CD8-positive, alpha-beta memory T cell (primary cell): ENCODE results near the gene R3HDML. TPM values are rescaled to one million over a fixed set of nuclear protein-coding genes. Genes with fewer than 3 reads are reported as not detected.

Experiments used
- CTCF ChIA-PET: fragments of 350-600 bp; sonication (Branson Sonifier 250); formaldehyde crosslinking; loops from one replicate; lab custom pipeline; 2021; ENCODE audit warnings: antibody characterized with exemption; lab: Charles Lee
- POLR2A ChIA-PET: fragments of 350-600 bp; sonication (Branson Sonifier 250); formaldehyde crosslinking; loops from one replicate; lab custom pipeline; 2021; ENCODE audit warnings: antibody characterized with exemption; lab: Charles Lee
- DNase-seq, 5 donors: peaks; one replicate each; pipeline versions ENCODE4 v3.0.0 to v3.0.0-alpha.2; 2020 to 2022; ENCODE audit warnings: mixed read lengths in 1 of 5
- H3K27ac ChIP-seq: one replicate; pipeline ENCODE4 v1.7.0; 2013; ENCODE audit warnings: low read depth, mild to moderate bottlenecking, low read length, moderate library complexity
- H3K27me3 ChIP-seq: 2 replicates; pipeline ENCODE4 v1.7.0; 2013; ENCODE audit warnings: low read length, mild to moderate bottlenecking; ENCODE audit not compliant: insufficient read depth, poor library complexity, severe bottlenecking
- H3K36me3 ChIP-seq: 2 replicates; pipeline ENCODE4 v1.7.0; 2013; ENCODE audit warnings: mild to moderate bottlenecking, low read length, moderate library complexity; ENCODE audit not compliant: insufficient read depth
- H3K4me1 ChIP-seq: 2 replicates; pipeline ENCODE4 v1.7.0; 2013; ENCODE audit warnings: mild to moderate bottlenecking, low read length, moderate library complexity; ENCODE audit not compliant: insufficient read depth
- H3K4me3 ChIP-seq: 2 replicates; pipeline ENCODE4 v1.7.0; 2013; ENCODE audit warnings: mild to moderate bottlenecking, low read length
- H3K9me3 ChIP-seq: 2 replicates; pipeline ENCODE4 v1.7.0; 2013; ENCODE audit warnings: mild to moderate bottlenecking, low read length
- H3K27ac Mint-ChIP-seq, 8 donors: one replicate each; pipeline ENCODE4 v1.8.0; 2020 to 2021; ENCODE audit warnings: mixed read lengths in 8 of 8, mild to moderate bottlenecking in 6 of 8, inconsistent platforms in 3 of 8, moderate library complexity in 3 of 8
- H3K27me3 Mint-ChIP-seq, 2 donors: one replicate each; pipeline ENCODE4 v1.8.0; 2020 to 2021; ENCODE audit warnings: mixed read lengths in 2 of 2, mild to moderate bottlenecking in 1 of 2, moderate library complexity in 1 of 2
- H3K36me3 Mint-ChIP-seq, 3 donors: one replicate each; pipeline ENCODE4 v1.8.0; 2020 to 2021; ENCODE audit warnings: mixed read lengths in 3 of 3, inconsistent platforms in 1 of 3, mild to moderate bottlenecking in 1 of 3
- H3K4me1 Mint-ChIP-seq, 3 donors: one replicate each; pipeline ENCODE4 v1.8.0; 2020 to 2021; ENCODE audit warnings: mixed read lengths in 3 of 3, inconsistent platforms in 1 of 3, mild to moderate bottlenecking in 1 of 3
- H3K4me3 Mint-ChIP-seq, 7 donors: one replicate each; pipeline ENCODE4 v1.8.0; 2020 to 2021; ENCODE audit warnings: mixed read lengths in 7 of 7, mild to moderate bottlenecking in 6 of 7, moderate library complexity in 4 of 7, inconsistent platforms in 2 of 7
- H3K9me3 Mint-ChIP-seq, 5 donors: one replicate each; pipeline ENCODE4 v1.8.0; 2020 to 2022; ENCODE audit warnings: mixed read lengths in 5 of 5, mild to moderate bottlenecking in 3 of 5, moderate library complexity in 2 of 5, inconsistent platforms in 1 of 5
- polyA plus RNA-seq: library from polyadenylated mRNA; unstranded; fragments of 300-500 nt; fragmentation: Illumina TruSeq; gene quantifications from one replicate; pipeline ENCODE4 v1.2.3, GENCODE V29; 2021
- total RNA-seq, 2 experiments: library from RNA; stranded (reverse); gene quantifications; one replicate each; pipeline ENCODE4 v1.2.3, GENCODE V29; 2021

Gene R3HDML
- total and polyA plus RNA-seq, 3 experiments from 2014 or later: not detected

DNA sequence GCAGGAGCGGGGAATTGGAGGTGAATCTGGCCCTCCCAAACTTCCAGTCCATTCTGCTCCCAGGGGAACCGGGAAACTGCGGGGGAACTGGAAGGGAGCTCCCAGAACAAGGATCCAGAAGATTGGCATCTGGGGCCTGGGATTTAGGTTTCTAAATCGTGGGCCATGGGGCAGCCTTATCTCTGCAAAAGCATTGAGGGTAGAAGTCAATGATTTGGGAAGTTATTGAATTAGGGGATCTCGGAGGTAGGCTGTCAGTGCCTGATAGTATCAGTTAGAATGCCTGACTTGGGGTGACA is 63.8 kb downstream of the R3HDML start:
- Histone ChIP-seq H3K4me3 (no peak overlapping the region), H3K27me3 (no peaks in the 10 kb centered on the region), H3K27ac (no peak overlapping the region), H3K4me1 (no peaks in the 10 kb centered on the region), H3K36me3 (no peaks in the 10 kb centered on the region), H3K9me3 (no peaks in the 10 kb centered on the region)
- ChIA-PET POLR2A (no interaction called here), CTCF (no interaction called here)
- H3K27me3 Mint-ChIP-seq: peaks cover 5 to 33% of the 10 kb centered on the region in 2 donors
- no peak overlapping the region for H3K27ac Mint-ChIP-seq
- H3K9me3 Mint-ChIP-seq: no peaks in the 10 kb centered on the region
- no peak for DNase-seq
- H3K4me1 Mint-ChIP-seq: no peaks in the 10 kb centered on the region
- no peak overlapping the region for H3K4me3 Mint-ChIP-seq
- H3K36me3 Mint-ChIP-seq: no peaks in the 10 kb centered on the region

Other genes starting within 250 kb of the R3HDML start
- not detected for gene JPH2, start 149.9 kb upstream of the R3HDML start, total RNA-seq
- not detected for gene JPH2, start 149.9 kb upstream of the R3HDML start, polyA plus RNA-seq
- gene OSER1, start 126.3 kb upstream of the R3HDML start, total RNA-seq: 10 to 100 TPM; 24.8 to 25.7 TPM
- gene OSER1, start 126.3 kb upstream of the R3HDML start, polyA plus RNA-seq: 35.1 TPM
- gene GDAP1L1, start 89.7 kb upstream of the R3HDML start, total RNA-seq: not detected
- gene GDAP1L1, start 89.7 kb upstream of the R3HDML start, polyA plus RNA-seq: not detected
- 1 to 10 TPM; 2.4 to 2.5 TPM for gene FITM2, start 25.8 kb upstream of the R3HDML start, total RNA-seq
- 1.3 TPM for gene FITM2, start 25.8 kb upstream of the R3HDML start, polyA plus RNA-seq
- gene HNF4A, start 18.7 kb downstream of the R3HDML start, total RNA-seq: not detected
- not detected for gene HNF4A, start 18.7 kb downstream of the R3HDML start, polyA plus RNA-seq
- 10 to 100 TPM; 29.3 to 31.6 TPM for gene TTPAL, start 138.8 kb downstream of the R3HDML start, total RNA-seq
- 15.9 TPM for gene TTPAL, start 138.8 kb downstream of the R3HDML start, polyA plus RNA-seq
- 10 to 100 TPM; 59.9 to 61.6 TPM for gene SERINC3, start 185.0 kb downstream of the R3HDML start, total RNA-seq
- 204 TPM for gene SERINC3, start 185.0 kb downstream of the R3HDML start, polyA plus RNA-seq
- gene PKIG, start 245.5 kb downstream of the R3HDML start, total RNA-seq: 1 to 10 TPM; 4.4 to 4.9 TPM
- 0.97 TPM for gene PKIG, start 245.5 kb downstream of the R3HDML start, polyA plus RNA-seq